Skeletal muscle satellite cell (primary cell): Measurements from ENCODE around the gene TMC3.

Experiments
- H3K27me3 ChIP-seq: 2 replicates; pipeline ENCODE4 v1.7.0; 2013; ENCODE audit warnings: low read length; ENCODE audit not compliant: control insufficient read depth, insufficient read depth
- H3K36me3 ChIP-seq: 2 replicates; pipeline ENCODE4 v1.7.0; 2013; ENCODE audit warnings: mild to moderate bottlenecking, control low read depth, low read length; ENCODE audit not compliant: insufficient read depth
- H3K4me1 ChIP-seq: 2 replicates; pipeline ENCODE4 v1.7.0; 2013; ENCODE audit warnings: low read length; ENCODE audit not compliant: control insufficient read depth, insufficient read depth
- H3K4me2 ChIP-seq: 2 replicates; pipeline ENCODE4 v1.7.0; 2013; ENCODE audit warnings: mild to moderate bottlenecking, low read length
- H3K4me3 ChIP-seq: 2 replicates; pipeline ENCODE4 v1.7.0; 2013; ENCODE audit warnings: low read length
- H3K9ac ChIP-seq: 2 replicates; pipeline ENCODE4 v1.7.0; 2013; ENCODE audit warnings: mild to moderate bottlenecking, low read depth, low read length, moderate library complexity
- H3K9me3 ChIP-seq: replicated peaks from 2 replicates; pipeline ENCODE4 v1.7.0; 2013; ENCODE audit warnings: mild to moderate bottlenecking, control low read depth, low read length

Gene TMC3

GRCh38 chr15:81296186-81296585, 77.8 kb downstream of the TMC3 start:
- H3K4me2 ChIP-seq: no peak overlapping the region
- H3K9ac ChIP-seq: no peak overlapping the region
- peaks cover 42% of the 10 kb centered on the region for H3K27me3 ChIP-seq
- H3K36me3 ChIP-seq: no peaks in the 10 kb centered on the region
- H3K4me1 ChIP-seq: peaks cover 9% of the 10 kb centered on the region
- H3K9me3 ChIP-seq: no peaks in the 10 kb centered on the region
- no peak overlapping the region for H3K4me3 ChIP-seq

GRCh38 chr15:81295486-81296121, 78.4 kb downstream of the TMC3 start:
- Histone ChIP-seq H3K36me3 (no peaks in the 10 kb centered on the region), H3K27me3 (peaks cover 46% of the 10 kb centered on the region), H3K4me2 (no peak overlapping the region), H3K4me3 (no peak overlapping the region), H3K9ac (no peak overlapping the region), H3K9me3 (no peaks in the 10 kb centered on the region), H3K4me1 (peaks cover 9% of the 10 kb centered on the region)

GRCh38 chr15:81294516-81294880, 79.5 kb downstream of the TMC3 start:
- H3K36me3 ChIP-seq: no peaks in the 10 kb centered on the region
- peaks cover 9% of the 10 kb centered on the region for H3K4me1 ChIP-seq
- H3K4me3 ChIP-seq: no peak overlapping the region
- no peak overlapping the region for H3K9ac ChIP-seq
- peaks cover 51% of the 10 kb centered on the region for H3K27me3 ChIP-seq
- H3K9me3 ChIP-seq: no peaks in the 10 kb centered on the region
- no peak overlapping the region for H3K4me2 ChIP-seq

DNA sequence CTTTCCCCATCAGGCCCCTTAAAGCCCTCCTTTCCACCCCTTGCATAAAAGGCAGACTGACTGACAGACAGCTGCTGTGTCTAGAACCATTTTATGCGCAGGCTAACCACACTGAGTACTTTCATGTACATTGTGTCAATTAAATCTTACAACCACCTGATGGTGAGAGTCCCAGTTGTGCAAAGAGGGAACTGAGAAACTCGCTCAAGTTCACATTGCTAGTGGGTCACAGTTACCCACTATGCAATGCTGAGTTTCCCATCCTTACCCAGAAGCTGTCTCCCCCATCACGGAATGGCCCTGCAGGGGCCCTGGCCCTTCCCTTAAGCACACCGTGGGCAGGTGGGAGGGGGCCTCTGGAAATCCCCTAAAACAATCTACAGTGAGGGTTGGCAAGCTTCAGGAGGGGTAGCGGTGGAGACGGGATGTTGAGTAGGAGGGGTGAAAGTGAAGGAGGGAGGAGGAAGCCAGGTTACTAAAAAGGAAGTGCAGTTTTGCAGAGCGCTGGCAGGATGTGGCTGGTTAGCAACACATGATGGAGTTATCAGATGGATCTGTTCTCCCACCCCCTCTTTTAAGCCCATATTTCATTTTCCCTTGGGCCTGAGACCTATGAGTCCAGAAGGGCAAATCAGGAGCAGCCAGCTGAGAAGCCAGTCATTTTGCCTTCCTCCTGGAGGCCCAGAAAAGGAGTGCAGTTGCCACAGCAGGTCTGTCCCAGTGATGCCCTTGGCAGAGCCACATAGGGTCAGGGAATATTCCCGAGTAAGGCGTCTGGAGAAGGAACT, 80.1 kb downstream of the TMC3 start:
- H3K4me2 ChIP-seq: no peak overlapping the region
- no peaks in the 10 kb centered on the region for H3K9me3 ChIP-seq
- peaks cover 9% of the 10 kb centered on the region for H3K4me1 ChIP-seq
- H3K4me3 ChIP-seq: no peak overlapping the region
- no peaks in the 10 kb centered on the region for H3K36me3 ChIP-seq
- H3K27me3 ChIP-seq: peaks cover 53% of the 10 kb centered on the region
- no peak overlapping the region for H3K9ac ChIP-seq

- Histone ChIP-seq H3K9me3 (no peaks in the 10 kb centered on the region), H3K9ac (no peak overlapping the region), H3K27me3 (peaks cover 57% of the 10 kb centered on the region), H3K4me3 (no peak overlapping the region), H3K4me1 (peaks cover 8% of the 10 kb centered on the region), H3K4me2 (no peak overlapping the region), H3K36me3 (no peaks in the 10 kb centered on the region)
These were observed 81.5 kb downstream of the TMC3 start for GRCh38 chr15:81292523-81293001.

DNA sequence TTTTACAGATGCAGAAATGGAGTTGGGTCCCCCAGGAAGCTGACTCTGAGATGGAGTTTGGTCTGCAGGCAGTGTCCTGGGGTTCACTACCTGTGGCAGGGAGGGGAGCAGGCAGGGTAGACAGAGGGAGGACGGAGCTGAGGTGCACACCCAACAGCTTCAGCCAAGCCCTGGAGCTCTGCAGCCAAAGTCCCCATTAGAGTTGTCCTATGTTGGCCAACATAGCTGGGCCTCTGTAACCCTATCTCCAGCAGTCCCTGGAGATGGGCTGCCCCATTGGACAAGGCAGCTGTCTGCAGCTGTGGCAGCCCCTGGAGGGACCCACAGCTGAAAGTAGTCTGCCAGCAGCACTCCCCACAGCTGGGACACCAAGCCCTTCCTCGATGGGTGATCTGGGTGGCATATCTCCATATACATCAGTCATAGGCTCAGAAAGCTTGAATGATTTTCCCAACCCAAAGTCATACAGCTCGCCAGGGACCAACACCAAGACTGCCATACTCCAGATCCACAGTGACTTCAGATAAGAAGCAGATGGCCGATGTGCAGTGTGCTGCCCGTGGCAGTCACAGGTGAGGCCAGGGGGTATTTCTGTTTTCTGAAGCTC, 82.0 kb downstream of the TMC3 start:
- H3K9ac ChIP-seq: no peak overlapping the region
- peaks cover 3% of the 10 kb centered on the region for H3K4me1 ChIP-seq
- no peaks in the 10 kb centered on the region for H3K36me3 ChIP-seq
- H3K9me3 ChIP-seq: no peaks in the 10 kb centered on the region
- H3K4me2 ChIP-seq: no peak overlapping the region
- no peak overlapping the region for H3K4me3 ChIP-seq
- peaks cover 63% of the 10 kb centered on the region for H3K27me3 ChIP-seq

- Histone ChIP-seq H3K27me3 (peaks cover 69% of the 10 kb centered on the region), H3K4me2 (no peak overlapping the region), H3K9ac (no peak overlapping the region), H3K4me1 (no peaks in the 10 kb centered on the region), H3K4me3 (no peak overlapping the region), H3K9me3 (no peaks in the 10 kb centered on the region), H3K36me3 (no peaks in the 10 kb centered on the region)
These were observed 84.1 kb downstream of the TMC3 start for GRCh38 chr15:81289910-81290309.

DNA sequence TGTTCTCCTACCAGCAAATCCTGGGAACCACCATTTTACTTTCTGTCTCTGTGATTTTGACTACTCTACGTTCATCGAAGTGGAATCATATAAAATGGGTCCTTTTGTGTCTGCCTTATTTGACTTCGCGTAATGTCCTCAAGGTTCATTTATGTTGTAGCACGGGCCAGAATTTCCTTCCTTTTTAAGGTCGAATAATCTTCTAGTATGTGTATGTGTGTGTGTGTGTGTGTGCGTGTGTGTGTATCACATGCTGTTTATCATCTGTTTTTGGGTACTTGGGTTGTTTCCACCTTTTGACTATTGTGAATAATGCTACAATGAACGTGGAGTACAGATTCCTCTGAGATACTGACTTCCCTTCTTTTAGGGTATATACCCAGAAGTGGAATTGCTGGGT, 85.4 kb downstream of the TMC3 start:
- Histone ChIP-seq H3K9ac (no peak overlapping the region), H3K4me2 (no peak overlapping the region), H3K9me3 (no peaks in the 10 kb centered on the region), H3K36me3 (no peaks in the 10 kb centered on the region), H3K27me3 (peaks cover 58% of the 10 kb centered on the region), H3K4me3 (no peak overlapping the region), H3K4me1 (no peaks in the 10 kb centered on the region)

- Histone ChIP-seq H3K4me2 (no peak overlapping the region), H3K9me3 (no peaks in the 10 kb centered on the region), H3K27me3 (peaks cover 59% of the 10 kb centered on the region), H3K36me3 (no peaks in the 10 kb centered on the region), H3K4me3 (no peak overlapping the region), H3K9ac (no peak overlapping the region), H3K4me1 (no peaks in the 10 kb centered on the region)
These were observed 86.0 kb downstream of the TMC3 start for GRCh38 chr15:81288040-81288439.

GRCh38 chr15:81286621-81287121, 87.3 kb downstream of the TMC3 start:
- no peak overlapping the region for H3K4me2 ChIP-seq
- no peak overlapping the region for H3K4me3 ChIP-seq
- no peaks in the 10 kb centered on the region for H3K9me3 ChIP-seq
- H3K4me1 ChIP-seq: no peaks in the 10 kb centered on the region
- peaks cover 56% of the 10 kb centered on the region for H3K27me3 ChIP-seq
- H3K36me3 ChIP-seq: no peaks in the 10 kb centered on the region
- H3K9ac ChIP-seq: no peak overlapping the region

DNA sequence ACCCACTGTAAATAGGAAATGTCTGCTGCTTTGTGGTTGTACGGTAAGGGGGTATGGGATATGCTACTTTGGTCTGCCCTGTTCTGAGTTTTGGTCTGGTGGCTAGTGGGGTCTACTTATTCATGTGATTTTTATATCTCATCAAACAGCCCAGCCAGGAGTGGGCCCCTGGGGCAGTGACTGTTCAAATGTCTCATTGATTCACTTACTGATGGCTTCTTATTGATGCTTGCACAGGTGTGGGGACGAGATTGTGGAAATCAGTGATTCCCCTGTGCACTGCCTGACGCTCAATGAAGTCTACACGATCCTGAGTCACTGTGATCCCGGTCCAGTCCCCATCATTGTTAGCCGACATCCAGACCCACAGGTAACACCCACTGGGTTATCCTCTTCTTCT, 88.6 kb downstream of the TMC3 start:
- Histone ChIP-seq H3K36me3 (no peaks in the 10 kb centered on the region), H3K4me1 (no peaks in the 10 kb centered on the region), H3K4me3 (no peak overlapping the region), H3K4me2 (no peak overlapping the region), H3K9me3 (no peaks in the 10 kb centered on the region), H3K9ac (no peak overlapping the region), H3K27me3 (peaks cover 58% of the 10 kb centered on the region)
